ENCODE data around the gene NFAT5. TPM values are rescaled to one million over a fixed set of nuclear protein-coding genes. Genes with fewer than 3 reads are reported as not detected.

The NFAT5 gene
- total RNA-seq, 2 experiments from 2014 or later: 6.7 to 29.7 TPM

DNA sequence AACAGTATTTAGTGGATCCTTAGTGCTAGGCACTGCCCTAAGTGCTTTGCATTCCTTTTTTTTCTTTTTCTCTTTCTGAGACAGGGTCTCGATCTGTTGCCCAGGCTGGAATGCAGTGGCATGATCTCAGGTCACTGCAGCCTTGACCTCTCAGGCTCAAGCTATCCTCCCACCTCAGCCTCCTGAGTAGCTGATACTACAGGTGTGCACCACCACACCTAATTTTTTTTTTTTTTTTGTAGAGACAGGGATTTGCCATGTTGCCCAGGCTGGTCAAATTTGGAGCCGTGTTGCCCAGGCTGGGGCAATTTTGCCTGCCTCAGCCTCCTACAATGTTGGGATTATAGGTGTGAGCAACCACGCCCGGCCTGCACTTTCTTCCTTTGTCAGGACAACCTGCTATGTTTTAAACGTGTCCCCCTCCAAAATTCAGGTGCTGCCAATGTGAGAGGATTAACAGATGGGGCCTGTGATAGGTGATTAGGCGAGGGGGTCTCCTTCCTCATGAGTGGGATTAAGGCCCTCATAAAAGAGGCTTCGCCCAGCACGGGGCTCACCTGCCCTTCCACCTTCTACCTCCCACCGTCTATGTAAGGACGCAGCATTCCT lies 155.2 kb downstream of the NFAT5 start:
- Histone ChIP-seq H4K20me1 (ENCODE audit: insufficient read depth, low read length) (no peaks in the 10 kb centered on the region), H3K4me3 (ENCODE audit: low read depth, low read length, poor library complexity, severe bottlenecking) (no peak overlapping the region), H2AFZ (ENCODE audit: low read length) (no peak overlapping the region), H3K9me3 (ENCODE audit: low read length) (no peaks in the 10 kb centered on the region), H3K36me3 (ENCODE audit: insufficient read depth, low read length) (no peaks in the 10 kb centered on the region), H3K4me2 (ENCODE audit: low read length) (no peak overlapping the region), H3K4me1 (ENCODE audit: insufficient read depth, low read length, poor library complexity, severe bottlenecking) (peaks cover 14% of the 10 kb centered on the region), H3K79me2 (ENCODE audit: insufficient read depth, low read depth, low read length) (no peaks in the 10 kb centered on the region), H3K27ac (ENCODE audit: low read depth, low read length, poor library complexity, severe bottlenecking) (no peak overlapping the region), H3K9me2 (ENCODE audit: insufficient read depth, low read length) (no peaks in the 10 kb centered on the region)
- no TSS peak for BruUV-seq (replicated peaks)
- TF ChIP-seq CTCF (conservative IDR thresholded peaks at IDR 0.05; ENCODE audit: low read length): no peak
- TF ChIP-seq EZH2phosphoT487 (IDR thresholded peaks at IDR 0.05; ENCODE audit: borderline replicate concordance, low read depth, low read length): no peak
- ChIA-PET CTCF (ENCODE audit: unreplicated experiment) (no interaction called here), POLR2A (interaction anchor here (0.6 kb wide), 1 partner anchor 62 kb away, joined by 3 read pairs; no protein-coding TSS in a partner anchor)
- intact Hi-C loops (cut with micrococcal nuclease; ENCODE audit: unreplicated experiment): no loop called here
- DNase-seq (ENCODE audit: low spot score): no peak

GRCh38 chr16:69721441-69721957 lies 155.7 kb downstream of the NFAT5 start:
- CTCF ChIA-PET (ENCODE audit: unreplicated experiment): no interaction called here
- Histone ChIP-seq H3K9me3 (ENCODE audit: low read length) (no peaks in the 10 kb centered on the region), H3K27ac (ENCODE audit: low read depth, low read length, poor library complexity, severe bottlenecking) (no peak overlapping the region), H3K9me2 (ENCODE audit: insufficient read depth, low read length) (no peaks in the 10 kb centered on the region), H3K4me3 (ENCODE audit: low read depth, low read length, poor library complexity, severe bottlenecking) (no peak overlapping the region), H3K36me3 (ENCODE audit: insufficient read depth, low read length) (no peaks in the 10 kb centered on the region), H3K4me2 (ENCODE audit: low read length) (no peak overlapping the region), H4K20me1 (ENCODE audit: insufficient read depth, low read length) (no peaks in the 10 kb centered on the region), H2AFZ (ENCODE audit: low read length) (no peak overlapping the region), H3K4me1 (ENCODE audit: insufficient read depth, low read length, poor library complexity, severe bottlenecking) (peaks cover 17% of the 10 kb centered on the region), H3K79me2 (ENCODE audit: insufficient read depth, low read depth, low read length) (no peaks in the 10 kb centered on the region)
- intact Hi-C loops (cut with micrococcal nuclease; ENCODE audit: unreplicated experiment): no loop called here
- no TSS peak for BruUV-seq (replicated peaks)
- no peak for DNase-seq (ENCODE audit: low spot score)
- no peak for TF ChIP-seq EZH2phosphoT487 (IDR thresholded peaks at IDR 0.05; ENCODE audit: borderline replicate concordance, low read depth, low read length)
- POLR2A ChIA-PET: interaction anchor here (0.6 kb wide), 3 partner anchors 63 to 759 kb away, joined by 3 read pairs; no protein-coding TSS in a partner anchor

GRCh38 chr16:69724414-69724873 lies 158.7 kb downstream of the NFAT5 start:
- Histone ChIP-seq H3K4me2 (ENCODE audit: low read length) (0 out of 2 replicates have a peak overlapping the region, but pooled peaks have one; percentile 81), H3K79me2 (ENCODE audit: insufficient read depth, low read depth, low read length) (no peaks in the 10 kb centered on the region), H2AFZ (ENCODE audit: low read length) (no peak overlapping the region), H3K9me3 (ENCODE audit: low read length) (no peaks in the 10 kb centered on the region), H3K4me3 (ENCODE audit: low read depth, low read length, poor library complexity, severe bottlenecking) (no peak overlapping the region), H3K27ac (ENCODE audit: low read depth, low read length, poor library complexity, severe bottlenecking) (no peak overlapping the region), H3K4me1 (ENCODE audit: insufficient read depth, low read length, poor library complexity, severe bottlenecking) (peaks cover 32% of the 10 kb centered on the region), H3K9me2 (ENCODE audit: insufficient read depth, low read length) (no peaks in the 10 kb centered on the region), H3K36me3 (ENCODE audit: insufficient read depth, low read length) (no peaks in the 10 kb centered on the region), H4K20me1 (ENCODE audit: insufficient read depth, low read length) (no peaks in the 10 kb centered on the region)
- no peak for DNase-seq (ENCODE audit: low spot score)
- ChIA-PET CTCF (ENCODE audit: unreplicated experiment) (no interaction called here), POLR2A (interaction anchor here (0.6 to 4.2 kb wide), 3 partner anchors 30 to 110 kb away, joined by 3 to 24 read pairs (median 7); partner anchors contain the start of genes NOB1 and WWP2)
- BruUV-seq (replicated peaks): no TSS peak
- no peak for TF ChIP-seq EZH2phosphoT487 (IDR thresholded peaks at IDR 0.05; ENCODE audit: borderline replicate concordance, low read depth, low read length)
- no peak for TF ChIP-seq CTCF (conservative IDR thresholded peaks at IDR 0.05; ENCODE audit: low read length)
- intact Hi-C loops (cut with micrococcal nuclease; ENCODE audit: unreplicated experiment): no loop called here
